Retina (tissue), 1 donor: ENCODE results near the gene VGLL4.

Experiments
- DNase-seq: peaks from one replicate; pipeline ENCODE4 v3.0.0-alpha.2; 2016

VGLL4 gene

DNA sequence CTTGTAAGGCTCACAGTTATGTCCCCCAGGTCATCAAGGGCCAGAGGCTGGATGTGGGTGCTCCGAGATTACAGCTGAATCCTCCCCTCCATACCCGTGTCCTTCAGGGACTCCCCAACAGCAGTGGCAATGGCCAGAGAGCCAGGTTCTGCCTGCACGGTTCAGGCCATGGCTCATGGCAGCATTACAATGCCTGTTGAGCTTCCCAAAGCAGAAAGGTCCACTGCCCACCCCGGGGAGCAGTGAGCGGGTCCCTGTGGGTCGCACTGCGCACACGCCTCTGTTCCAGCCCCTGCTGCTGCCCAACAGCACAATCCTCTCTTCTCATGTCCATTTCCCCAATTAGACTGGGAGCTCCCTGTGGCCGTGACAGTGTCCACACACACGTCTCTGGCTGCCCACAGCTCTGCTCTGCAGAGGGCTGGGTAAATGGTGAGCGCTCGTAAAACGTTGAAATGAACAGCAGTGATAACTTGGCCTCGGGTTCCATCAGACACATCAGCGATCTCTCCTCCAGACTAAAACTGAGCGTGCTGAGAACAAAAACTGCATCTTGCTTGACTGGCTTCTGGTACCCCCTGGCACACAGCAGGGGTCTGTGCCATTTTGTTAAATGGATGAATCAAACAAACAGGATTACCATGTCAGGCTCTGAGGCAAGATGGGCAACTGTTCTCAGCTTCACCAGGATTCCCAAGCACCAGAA is 80.4 kb downstream of the VGLL4 start:
- DNase-seq = no peak

DNA sequence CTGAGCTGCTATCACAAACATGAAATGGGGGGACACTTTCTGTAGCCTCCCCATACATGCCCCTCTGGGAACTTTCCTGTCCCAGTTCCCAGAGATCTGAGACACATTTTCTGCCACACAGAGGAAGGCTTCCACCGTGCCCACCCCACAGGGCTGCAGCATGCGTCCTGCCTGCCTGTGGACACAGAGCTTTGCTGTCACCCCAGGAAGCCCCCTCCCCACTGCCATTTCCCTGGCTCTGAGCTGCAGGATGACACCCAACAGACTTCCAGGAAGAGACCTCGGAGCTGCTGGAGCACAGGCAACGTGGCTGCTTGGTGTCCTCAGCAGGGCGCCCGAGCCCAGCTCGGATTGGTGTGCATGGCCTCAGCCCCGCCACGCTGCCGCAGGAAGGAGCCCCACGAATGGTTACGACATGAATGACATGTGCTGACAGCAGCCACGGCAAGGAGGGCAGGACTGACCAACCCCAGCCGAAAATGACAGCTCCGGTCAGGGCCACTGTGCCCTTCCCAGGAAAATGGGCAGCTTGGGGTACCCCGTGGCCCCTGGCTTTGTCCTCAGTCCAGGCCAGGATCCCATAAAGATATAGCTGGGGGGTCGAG is 81.3 kb downstream of the VGLL4 start:
- no peak for DNase-seq

DNA sequence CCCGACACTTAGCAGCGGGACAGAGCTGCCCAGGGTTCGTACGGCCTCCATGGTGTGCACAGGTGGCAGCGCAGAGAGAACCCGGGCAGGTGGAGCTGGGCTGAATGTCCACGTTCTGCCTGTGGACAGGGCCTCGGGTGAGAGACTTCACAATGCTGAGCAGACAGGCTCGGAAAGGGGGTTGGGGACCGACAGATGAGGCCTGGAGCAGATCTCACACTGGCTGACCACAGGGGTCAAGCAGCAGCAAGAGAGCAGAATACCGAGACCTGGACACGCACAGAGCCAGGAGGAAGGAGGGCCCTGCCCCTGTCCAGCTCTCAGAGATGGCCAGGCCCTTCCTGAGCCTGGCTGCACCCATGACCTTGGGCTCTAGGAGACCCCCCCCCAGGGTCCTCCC is 83.0 kb downstream of the VGLL4 start:
- DNase-seq = no peak

DNA sequence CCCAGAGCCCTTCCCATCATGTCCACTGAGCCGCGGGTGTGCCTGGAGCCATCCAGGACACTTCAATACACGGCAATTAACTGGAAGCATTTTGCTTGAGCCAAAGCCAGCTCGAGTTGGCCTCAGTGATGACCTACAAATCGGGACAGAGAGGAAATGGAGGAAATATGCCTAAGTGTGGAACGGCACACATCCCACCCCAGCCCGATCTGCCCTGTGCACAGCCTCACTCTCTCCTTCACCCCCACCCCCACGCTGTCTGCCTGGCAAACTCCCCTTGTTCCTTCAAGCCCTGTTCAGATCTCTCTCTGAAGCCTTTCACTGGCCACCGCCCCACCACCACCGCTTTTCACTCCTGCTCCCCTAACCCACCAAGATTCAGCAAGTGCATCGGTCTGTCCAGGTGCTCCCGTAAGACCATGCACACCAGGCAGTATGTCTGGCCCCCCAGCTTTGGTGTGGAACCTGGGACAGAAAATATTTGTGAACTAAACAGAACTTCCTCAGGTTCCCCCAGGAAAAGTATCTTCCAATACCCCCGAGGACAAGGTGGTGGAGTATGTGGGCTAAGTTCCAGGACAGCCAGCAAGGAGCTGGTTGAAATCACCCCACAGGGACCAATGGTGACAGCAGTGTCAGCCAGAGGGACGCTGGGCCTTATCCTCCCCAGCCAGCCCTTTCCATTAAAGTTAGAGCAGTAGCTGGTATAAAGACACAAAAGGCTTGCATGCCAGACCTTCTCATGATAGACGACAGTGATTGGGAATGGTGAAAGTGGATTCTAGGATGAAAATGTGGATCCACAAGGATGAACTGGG is 83.7 kb downstream of the VGLL4 start:
- no peak for DNase-seq

DNA sequence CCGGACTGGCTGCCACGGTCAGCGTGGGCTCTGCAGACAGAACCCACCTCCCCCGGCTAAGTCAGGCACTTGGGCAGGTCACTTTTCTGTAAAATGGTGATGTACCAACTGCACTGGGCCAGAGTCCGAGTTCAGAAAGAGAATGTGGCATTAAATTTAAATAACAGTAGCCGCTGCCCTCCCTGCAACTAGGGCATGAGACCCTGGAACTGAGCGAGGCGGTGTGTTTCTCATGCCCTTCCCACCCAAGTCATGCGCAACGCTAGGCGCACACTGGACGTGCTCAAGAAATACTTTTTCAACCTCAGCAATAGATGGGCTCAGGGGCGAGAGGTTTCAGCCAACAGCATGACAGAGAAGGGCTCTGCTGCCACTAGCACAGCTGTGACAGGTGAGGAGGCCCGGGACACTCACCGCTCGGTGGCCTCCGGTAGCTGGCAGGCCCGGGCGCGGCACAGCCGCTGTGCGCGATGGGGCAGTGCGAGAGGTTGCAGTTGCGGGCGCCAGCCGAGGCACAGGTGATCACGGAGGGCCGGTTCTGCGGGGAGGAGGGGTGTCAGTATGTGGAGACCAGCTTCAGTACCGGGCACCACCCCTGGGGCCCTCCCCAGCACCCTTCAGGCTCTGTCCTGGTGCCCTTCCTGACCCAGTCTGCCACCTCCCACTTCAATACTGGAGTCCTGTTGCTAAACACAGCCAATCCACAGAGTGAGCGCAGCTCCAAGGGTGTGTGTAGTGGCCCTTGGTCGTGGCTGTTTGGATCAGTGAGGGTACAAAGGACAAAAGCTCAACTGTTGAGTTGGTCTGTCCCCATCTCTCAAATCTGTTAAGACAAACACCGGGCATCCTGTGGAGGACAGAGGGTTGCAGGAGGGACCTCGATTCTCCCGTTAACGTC is 84.5 kb downstream of the VGLL4 start:
- DNase-seq = no peak

DNA sequence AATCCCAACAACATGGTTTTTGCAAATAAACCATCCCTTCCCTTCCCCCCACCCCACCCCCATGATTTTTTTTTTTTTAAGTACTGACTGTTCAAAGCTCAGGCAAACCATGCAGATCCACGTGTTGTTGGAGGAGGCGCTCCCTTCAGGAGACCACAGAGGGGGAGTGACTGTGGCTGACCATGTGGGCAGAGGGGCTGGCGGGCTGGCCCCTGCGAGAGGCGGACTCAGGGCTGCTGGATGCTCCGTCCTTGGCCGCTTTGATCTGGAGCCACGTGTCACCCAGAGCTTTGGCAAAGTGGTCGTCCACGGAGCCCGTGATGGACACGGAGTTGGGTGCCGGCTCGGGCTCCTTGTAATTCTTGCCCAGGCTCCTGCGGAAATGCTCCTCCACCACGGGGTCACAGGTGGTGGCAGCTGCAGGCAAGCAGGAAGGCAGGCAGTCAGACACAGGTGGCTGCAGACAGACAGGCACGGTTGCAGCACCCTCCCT is 85.3 kb downstream of the VGLL4 start:
- no peak for DNase-seq

DNA sequence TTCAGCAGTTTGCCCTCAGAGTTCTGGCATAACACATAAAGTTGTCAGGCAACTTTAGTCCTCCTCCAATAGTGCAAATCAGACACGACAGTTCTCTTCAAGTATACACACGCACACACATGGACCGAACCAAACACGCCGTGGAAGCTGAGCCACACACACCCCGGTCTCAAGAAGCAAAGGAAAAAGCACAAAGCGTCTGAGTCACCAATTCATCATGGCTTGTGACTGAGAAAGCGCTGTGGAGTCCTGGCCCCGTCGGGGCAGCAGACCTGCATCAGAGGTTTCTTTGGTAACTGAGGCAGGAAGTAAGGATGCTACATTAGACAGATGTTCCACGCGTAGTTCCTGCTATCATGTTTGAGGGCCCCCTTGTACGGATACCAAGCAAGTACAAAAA is 85.7 kb downstream of the VGLL4 start:
- no peak for DNase-seq

DNA sequence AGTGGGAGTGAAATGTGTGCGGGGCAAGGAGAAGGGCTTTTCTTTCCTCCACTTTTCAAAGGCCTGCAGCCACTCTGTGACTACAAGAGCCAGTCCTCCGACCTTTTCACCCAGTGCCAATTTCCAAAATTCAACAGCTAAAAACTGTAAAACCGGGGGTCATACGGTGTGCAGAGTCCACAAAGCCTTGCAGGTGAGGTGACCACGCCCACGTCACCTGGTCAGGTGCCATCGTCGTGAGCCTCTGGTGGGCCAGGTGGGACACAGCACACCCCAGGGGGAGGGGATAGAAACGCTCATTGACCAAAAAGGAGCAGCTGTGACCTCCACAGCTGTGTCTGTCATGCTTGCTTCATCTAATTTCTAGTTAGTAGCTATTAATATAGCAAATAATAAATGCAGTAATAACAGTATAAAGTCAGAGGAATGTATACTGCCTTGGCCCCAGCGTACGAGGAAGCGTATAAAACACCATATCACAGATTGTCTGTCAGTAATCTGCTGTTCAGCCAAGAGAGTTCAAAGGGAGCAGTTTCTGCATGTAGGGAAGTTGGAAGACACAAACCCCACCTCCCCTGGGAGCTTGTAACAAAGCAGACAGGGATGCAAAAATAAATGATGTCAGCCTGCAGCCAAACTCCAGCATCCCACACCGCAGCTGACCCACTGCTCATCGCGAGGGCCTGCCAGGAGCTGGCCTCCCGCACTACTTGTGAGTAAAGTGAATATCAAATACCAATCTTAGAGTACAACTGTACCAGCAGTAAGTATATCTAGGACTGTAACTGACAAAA is 86.7 kb downstream of the VGLL4 start:
- no peak for DNase-seq

DNA sequence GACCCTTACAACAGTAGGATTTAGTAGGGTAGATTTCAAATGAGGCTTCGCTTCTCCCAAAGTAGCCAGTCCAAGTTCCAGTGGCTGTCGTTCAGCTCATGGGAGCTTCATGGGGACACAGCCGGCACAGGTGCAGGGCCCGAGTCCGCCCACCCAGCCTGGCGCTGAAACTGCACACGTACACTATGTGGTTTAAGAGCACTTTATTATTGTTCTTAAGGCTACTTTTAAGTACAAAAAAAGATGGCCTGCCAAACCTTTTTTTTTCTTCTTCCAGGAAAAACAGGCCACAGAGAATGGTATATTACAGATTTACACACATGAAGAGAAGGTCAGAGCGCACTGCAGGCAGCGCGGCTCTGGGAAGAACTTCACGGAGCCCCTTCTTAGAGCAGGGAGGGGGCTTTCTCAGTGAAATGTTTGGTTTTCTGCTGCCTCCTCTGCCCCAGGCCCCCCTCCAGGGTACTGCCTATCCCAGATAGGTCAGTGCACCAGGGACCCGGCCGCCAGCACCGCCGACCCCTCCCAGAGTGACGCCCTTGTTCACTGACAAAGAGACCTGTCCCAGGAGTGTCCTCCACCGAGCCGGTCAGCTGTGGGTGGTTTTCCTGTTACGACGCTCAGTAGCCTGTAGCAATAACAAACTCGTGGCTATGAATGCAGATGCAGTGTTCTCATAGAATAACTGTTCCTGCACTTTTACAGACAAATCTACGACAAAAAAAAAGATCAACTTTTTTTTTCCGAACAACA is 87.7 kb downstream of the VGLL4 start:
- no peak for DNase-seq

DNA sequence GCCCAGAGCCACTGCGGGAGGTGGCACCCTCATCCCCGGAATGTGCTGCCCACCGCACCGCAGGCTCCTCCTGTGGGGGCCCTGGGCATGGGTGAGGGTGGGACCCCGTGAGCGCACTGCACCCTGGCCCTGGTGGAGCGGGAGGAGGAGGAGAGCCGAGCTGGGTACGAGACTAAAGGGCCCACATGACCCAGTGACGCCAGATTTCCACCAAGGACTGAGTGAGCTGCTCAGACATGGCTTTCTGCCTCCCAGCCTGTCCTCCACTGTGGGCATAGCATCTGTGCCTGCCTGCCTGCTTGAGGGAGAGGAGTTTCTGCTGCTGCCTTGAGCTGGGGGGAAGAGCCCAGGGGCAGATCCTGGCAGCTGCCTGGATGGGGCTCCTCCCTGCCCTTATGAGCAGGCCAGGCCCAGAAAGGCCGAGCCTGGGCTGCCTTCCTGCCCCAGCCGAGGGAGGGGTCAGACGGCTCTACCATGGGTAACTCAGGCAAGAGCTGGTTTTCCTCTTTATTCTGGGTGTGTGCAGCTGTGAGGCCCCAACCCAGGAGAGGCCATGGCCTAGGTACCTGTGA is 88.4 kb downstream of the VGLL4 start:
- DNase-seq = no peak

DNA sequence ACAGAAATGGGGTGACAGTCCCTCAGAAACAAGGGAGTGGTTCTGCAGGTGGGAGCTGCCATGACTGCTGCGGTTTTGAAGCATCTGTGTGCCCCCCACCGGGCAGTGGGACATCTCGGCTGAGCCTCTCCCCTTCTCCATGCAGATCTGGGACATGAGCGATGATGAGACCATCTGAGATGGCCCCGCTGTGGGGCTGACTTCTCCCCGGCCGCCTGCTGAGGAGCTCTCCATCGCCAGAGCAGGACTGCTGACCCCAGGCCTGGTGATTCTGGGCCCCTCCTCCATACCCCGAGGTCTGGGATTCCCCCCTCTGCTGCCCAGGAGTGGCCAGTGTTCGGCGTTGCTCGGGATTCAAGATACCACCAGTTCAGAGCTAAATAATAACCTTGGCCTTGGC is 89.0 kb downstream of the VGLL4 start:
- DNase-seq = no peak

DNA sequence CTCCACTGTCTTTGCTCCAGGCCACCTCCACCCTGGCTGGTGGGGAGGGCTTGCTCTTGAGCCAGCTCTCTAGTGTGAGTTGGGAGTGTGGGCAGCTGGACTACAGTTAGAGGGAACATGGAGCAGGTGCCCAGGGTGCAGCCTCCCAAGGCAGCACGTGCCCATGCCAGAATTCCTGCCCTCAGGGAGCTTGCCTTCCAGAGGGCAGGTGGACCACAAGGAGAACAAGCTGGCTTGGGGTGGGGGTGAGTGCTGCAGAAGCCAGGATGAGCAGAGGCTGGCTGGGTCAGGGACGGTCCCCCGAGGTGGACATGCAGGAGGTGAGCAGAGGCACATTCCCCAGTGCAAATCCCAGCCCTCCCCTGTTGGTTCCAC is 89.5 kb downstream of the VGLL4 start:
- DNase-seq = no peak

DNA sequence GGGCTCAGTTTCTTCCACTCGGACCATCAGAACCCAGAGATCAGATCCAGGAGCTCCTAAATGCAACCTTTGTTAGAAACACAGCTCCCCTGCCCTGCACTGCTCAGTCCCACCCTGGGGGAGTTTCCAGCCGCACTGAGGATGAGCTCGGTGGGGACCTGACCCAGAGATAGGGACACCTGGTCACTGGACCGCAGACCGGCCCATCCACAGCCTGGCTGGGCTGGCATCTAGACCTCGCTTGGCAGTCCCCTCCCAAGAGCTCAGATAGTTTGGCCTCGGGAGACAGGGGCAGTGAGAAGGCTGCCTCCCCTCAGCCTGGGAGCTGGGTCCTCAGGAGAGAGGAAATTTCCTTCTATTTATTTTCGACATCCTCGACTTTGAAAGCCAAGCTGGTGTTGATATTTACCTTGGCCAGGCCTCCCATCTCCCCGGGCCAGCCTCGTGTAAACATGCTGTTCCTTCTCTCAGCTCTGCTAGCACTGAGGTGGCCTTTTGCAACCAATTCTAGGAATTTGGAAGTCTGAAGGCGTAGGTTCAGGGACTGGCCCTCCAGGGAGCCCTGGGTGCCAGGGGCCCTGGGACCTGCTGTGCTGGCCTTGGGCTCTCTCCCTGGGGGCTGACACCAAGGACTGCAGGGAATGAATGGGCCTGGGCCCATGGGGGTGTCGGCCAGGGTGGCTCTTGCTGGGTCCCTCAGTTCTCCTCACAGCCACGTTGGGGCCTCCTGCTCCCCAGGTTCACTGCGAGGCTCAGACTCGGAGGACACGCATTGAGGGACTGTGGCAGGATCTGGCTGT is 90.1 kb downstream of the VGLL4 start:
- DNase-seq = no peak

DNA sequence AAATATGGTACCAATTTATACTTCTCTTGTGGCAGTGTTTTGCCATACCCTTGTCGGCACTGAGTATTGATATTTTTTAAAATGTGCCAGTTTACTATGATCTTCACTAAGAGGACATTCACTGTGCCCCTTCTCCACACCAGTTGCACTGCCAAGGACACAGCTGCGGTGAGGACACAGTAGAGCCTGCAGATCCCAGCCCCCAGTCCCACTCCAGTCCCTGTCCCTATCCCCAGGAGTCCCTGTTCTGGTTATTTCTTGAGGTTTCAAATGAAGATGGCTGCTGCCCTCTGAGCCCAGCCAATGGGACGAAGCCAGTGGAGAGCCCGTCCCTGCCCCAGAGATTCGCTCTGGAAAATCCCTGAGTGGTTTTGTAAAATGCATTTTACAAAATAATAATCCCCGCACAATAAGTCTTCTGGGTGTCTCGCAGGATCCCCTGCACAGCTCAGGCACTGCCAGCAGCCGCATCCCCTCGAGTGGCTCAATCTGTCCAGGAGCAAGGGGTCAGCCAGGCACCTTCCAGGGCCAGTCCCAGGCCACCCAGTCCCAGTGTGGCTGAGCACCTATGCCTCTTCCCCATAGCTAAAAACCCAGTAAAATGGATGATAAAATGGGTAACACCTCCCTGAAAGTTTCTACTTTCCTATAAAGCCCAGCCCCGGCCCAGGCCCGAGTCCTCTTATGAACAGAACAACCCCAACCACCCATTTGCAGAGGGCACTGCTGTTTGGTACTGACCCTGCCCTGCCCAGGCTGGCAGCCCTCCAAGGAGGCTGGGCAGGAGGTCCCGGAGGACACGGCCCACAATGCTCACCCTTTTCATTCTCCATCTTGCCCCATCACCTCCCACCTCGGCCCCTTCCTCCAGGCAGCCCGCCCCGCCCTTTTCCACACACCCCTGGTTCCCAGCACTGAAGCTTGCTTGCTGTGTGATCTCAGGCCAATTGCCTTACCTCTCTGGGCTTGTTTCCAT is 91.1 kb downstream of the VGLL4 start:
- no peak for DNase-seq

DNA sequence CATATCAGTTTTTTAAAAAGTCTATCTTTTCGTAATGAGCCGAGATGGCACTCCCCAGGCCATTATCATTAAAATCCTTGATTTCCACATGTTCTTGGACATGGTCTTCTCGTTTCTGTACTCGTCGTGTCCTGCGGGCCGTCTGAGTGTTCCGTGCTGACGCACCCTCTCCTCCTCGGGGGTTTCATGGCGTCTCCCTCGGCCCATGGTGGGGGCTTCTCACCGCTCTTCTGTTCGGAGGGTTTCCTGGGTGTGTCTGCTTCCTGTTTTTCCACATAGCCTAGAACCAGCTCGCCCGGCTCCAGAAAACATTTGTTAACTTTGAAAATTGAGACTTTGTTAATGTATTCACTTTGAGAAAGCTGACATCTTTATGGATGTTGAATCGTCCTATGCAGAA is 92.7 kb downstream of the VGLL4 start:
- no peak for DNase-seq

DNA sequence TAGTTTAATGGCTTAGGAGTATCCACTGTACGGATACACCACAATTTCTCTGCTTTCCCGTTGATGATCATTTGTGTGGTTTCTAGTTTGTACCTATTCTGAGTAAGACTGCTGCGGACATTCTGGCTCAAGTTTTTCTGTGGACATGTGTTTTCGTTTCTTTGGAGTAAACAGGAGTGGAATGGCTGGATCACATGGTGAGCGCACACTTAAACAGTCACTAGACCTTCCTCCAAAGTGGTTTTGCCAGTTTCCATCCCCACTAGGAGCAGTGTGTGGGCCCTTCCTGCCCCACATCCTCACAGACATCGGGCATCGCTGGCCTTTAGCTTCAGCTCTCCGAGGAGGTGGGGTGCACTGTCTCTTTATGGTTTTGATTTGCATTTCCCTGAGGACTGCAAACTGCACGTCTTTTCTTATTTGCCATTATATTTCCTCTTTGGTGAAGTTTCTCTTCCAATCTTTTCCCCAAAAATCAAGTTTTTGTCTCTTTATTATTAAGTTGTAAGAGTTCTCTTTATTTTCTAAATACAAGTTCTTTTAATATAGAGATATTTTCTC is 94.1 kb downstream of the VGLL4 start:
- DNase-seq = no peak

DNA sequence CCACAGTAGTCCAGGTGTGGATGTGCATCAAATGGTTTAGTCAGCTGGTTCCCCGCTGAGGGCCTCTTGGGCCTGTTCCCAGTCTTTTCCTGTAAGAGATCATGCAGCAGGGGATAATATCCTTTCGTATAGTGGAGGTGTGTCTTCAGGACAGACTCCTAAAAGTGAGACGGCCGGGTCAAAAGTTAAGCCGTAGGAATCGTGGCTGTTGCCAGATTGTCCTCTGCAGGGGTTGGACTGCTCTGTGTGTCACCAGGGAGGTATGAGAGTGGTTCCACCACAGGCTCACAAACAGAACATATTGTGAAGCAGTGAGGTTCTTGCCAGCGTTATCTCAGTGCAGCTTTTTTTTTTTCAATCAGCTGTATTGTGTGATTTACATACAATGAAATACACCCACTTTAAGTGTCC is 95.0 kb downstream of the VGLL4 start:
- no peak for DNase-seq

DNA sequence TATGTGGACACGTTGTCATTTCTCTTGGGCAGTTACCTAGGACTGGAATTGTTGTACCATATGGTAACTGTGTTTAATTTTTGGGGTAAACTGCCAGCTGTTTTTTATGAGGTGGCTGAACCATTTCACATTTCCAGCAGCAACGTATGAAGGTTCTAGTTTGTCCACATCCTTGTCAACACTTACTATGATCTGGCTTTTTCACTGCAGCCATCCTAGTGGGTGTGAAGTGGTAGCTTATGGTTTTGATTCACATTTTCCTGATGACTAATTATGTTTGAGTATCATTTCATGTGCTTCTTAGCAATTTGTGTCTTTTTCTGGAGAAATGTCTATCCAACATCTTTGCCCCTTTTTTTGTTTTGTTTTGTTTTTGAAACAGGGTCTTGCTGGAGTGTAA is 96.2 kb downstream of the VGLL4 start:
- DNase-seq = no peak
